ENCODE data around the gene BTNL3.

Gene BTNL3

DNA sequence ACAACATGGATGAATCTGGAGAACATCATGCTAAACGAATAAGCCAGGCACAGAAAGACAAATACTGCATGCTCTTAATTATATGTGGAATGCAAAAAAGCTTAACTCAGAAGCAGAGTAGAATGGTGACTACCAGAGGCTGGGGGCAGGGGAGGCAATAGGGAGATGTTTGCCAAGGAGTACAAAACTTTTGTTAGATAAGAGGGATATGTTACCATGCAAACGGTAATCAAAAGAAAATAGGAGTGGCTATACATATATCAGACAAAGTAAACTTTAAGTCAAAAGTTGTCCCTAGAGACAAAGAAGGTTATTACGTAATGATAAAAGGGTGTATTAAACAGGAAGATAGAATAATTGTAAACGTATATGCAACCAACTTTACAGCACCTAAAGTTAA is 17.8 kb upstream of the BTNL3 start:
- DNase-seq (ENCODE audit: extremely low spot score): no peak
- POLR2A ChIA-PET: no interaction called here
- TF ChIP-seq, protein P1, sequence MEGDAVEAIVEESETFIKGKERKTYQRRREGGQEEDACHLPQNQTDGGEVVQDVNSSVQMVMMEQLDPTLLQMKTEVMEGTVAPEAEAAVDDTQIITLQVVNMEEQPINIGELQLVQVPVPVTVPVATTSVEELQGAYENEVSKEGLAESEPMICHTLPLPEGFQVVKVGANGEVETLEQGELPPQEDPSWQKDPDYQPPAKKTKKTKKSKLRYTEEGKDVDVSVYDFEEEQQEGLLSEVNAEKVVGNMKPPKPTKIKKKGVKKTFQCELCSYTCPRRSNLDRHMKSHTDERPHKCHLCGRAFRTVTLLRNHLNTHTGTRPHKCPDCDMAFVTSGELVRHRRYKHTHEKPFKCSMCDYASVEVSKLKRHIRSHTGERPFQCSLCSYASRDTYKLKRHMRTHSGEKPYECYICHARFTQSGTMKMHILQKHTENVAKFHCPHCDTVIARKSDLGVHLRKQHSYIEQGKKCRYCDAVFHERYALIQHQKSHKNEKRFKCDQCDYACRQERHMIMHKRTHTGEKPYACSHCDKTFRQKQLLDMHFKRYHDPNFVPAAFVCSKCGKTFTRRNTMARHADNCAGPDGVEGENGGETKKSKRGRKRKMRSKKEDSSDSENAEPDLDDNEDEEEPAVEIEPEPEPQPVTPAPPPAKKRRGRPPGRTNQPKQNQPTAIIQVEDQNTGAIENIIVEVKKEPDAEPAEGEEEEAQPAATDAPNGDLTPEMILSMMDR (IDR thresholded peaks at IDR 0.05; ENCODE audit: control extremely low read depth, extremely low read depth, low read depth, missing control alignments): no peak
- CTCF ChIA-PET: no interaction called here

DNA sequence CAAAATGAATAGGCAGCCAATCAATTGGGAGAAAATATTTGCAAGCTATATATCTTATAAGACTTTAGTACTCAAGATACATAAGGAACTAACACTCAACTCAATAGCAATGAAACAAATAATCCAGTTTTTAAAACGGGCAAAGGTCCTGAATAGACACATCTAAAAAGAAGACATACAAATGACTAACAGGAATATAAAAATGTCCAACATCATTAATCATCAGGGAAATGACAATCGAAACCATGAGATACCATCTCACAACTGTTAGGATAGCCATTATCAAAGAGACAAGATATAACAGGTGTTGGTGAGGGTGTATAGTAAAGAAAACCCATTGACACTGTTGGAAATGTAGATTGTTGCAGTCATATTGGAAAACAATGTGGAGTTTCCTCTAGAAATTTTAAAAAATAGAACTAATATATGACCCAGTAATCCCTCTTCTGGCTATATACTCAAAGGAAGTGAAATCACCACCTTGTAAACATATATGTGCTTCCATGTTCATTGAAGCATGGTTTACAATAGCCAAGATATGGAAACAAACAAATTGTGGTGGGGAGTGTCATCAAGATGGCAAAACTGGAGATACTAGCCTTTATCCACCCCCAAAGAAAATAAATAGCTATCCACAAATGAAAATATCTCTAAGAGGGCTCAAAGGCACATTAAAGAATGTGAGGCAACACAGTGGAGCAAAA is 13.9 kb upstream of the BTNL3 start:
- ChIA-PET POLR2A (no interaction called here), CTCF (no interaction called here)
- no peak for DNase-seq (ENCODE audit: extremely low spot score)
- TF ChIP-seq, protein P1 (IDR thresholded peaks at IDR 0.05; ENCODE audit: control extremely low read depth, extremely low read depth, low read depth, missing control alignments): no peak

DNA sequence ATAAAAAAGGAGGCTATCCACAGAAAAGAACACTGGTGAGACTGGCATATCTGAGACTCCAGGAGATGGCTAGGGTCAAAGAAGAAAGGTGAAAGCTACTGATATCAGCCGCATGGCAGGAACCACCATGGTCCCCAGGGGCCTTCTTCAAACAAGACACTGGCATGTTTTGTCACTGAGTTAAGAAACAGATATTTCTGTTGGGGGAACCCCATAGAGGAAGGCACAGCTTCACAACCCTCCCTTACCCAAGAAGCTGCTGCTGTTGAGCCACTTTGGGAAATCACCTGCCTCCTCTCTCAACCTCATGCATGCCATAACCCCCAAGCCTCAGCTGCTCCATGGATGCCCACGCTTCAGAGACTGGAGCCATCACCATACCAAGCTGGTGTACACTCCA is 13.3 kb upstream of the BTNL3 start:
- ChIA-PET POLR2A (no interaction called here), CTCF (no interaction called here)
- DNase-seq (ENCODE audit: extremely low spot score): peak; percentile 20

DNA sequence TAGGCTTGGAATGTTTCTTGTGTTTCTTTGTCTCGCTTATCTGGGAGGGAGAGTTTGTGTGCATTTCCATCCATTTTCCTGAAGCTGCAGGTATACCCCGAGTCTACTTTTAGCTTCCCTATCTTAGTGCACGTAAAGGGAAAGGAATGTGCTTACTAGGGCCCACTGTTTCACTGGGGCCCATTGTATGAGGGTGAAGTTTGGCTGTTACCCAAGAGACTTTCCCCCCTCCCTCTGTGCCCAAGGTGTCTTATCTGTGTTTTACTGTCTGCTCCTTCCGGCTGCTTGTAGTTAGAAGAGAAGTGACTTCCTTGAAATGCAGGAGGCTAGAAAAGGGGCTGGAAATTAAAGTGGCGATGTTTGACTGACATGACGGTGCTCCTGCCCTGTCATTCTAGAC is 12.1 kb upstream of the BTNL3 start:
- ChIA-PET POLR2A (no interaction called here), CTCF (no interaction called here)
- no peak for DNase-seq (ENCODE audit: extremely low spot score)
- TF ChIP-seq, protein P1 (IDR thresholded peaks at IDR 0.05; ENCODE audit: control extremely low read depth, extremely low read depth, low read depth, missing control alignments): no peak

More for the DNA sequence above, 13.3 kb upstream of the BTNL3 start:
- TF ChIP-seq, protein P1 (IDR thresholded peaks at IDR 0.05; ENCODE audit: control extremely low read depth, extremely low read depth, low read depth, missing control alignments): no peak

DNA sequence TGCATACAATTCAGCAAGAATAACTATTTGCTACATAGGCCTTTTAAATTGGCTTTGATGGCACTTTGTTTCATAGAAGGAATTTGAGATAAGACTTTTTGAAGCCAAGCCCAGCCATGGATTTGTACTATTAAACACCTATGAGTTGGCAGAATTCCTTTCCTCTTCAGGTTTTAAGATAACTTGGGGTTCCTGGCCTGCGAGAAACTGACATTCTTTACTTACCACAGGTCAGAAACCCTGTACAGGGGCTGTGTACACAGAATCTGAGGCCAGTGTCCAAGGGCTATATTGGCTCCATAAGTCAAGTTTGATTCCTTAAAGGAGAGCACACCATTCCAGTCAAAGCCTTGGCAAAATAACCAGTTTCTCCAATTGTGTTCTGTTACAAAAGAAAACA is 10.8 kb upstream of the BTNL3 start:
- ChIA-PET CTCF (no interaction called here), POLR2A (no interaction called here)
- TF ChIP-seq, protein P1 (IDR thresholded peaks at IDR 0.05; ENCODE audit: control extremely low read depth, extremely low read depth, low read depth, missing control alignments): no peak
- no peak for DNase-seq (ENCODE audit: extremely low spot score)

DNA sequence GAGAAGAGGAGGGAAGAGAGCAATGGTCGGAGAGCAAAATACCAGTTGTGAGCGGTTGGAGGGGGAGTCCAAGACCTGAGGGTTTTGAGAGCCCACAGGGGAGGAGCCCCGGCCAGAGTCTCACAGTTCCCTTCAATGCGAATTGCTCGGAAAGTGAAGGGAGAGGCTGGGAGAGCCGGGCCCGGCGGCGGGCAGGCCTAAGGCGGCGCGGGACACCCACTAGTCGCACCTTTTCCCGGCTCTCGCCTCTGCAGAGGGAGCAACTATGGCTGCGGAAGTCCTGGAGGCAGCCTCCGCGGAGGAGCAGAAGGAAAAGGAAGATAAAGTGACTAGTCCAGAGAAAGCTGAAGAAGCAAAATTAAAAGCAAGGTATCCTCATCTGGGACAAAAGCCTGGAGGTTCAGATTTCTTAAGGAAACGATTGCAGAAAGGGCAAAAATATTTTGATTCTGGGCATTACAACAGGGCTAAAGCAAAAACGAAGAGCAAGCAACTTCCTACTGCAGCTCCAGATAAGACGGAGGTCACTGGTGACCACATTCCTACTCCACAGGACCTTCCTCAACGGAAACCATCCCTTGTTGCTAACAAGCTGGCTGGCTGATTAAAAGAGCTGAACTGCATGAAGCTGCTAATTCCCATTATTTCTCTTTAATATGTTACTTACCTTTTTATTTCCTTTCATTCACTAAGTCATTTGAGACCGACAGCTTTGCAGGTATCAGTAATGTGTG is 6.5 kb upstream of the BTNL3 start:
- DNase-seq (ENCODE audit: extremely low spot score): no peak
- ChIA-PET POLR2A (no interaction called here), CTCF (no interaction called here)
- TF ChIP-seq, protein P1 (IDR thresholded peaks at IDR 0.05; ENCODE audit: control extremely low read depth, extremely low read depth, low read depth, missing control alignments): no peak
